Activated T-cell treated with anti-CD3 and anti-CD28 coated beads for 24 hours (primary cell): ENCODE measurements around the gene SH3BGR.
"Not testable (repeated sequence)": the region's sequence is repeated elsewhere in the genome, so short reads cannot be mapped to it uniquely, and the experiment has no call there.

Experiments used
- DNase-seq: peaks from one replicate; pipeline ENCODE4 v3.0.0-alpha.2; 2020; ENCODE audit warnings: low read depth

Gene SH3BGR

DNA sequence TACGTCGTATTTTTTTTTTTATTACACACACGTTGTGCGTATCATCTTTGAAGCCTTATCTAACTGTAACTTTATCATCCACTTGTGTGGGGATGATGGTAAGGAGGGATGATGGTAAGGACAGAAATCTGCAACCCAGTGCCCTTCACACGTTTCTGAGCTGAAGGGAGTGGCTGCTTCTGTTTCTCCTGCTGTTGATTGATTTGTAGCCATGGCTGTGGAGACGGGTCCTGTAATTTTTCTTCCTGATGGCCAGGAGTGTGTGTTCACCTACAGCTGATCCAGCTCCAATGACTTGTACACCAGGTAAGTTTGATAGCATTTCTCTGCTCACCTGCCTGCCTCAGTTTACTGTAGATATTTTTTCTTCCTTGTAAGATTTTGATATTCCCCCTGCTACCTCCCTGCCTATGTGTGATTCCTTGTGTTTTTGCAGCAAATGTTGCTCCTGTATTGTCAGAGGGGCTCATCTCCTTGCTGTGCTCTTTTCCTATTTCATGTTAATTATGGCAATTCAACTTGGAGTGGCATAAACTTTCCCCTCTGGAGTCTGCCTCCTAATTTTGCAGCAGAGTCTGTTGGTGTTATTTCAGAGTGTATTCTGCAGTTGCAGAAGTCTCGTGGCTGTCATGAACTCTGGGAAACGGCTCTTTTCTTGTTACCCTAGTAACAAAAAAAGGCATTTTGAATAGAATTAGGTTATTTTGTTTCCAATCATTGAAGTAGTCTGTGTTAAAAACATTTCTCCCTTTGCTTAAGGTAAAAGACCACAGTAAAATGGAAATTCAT, 64.1 kb downstream of the SH3BGR start:
- no peak for DNase-seq

DNA sequence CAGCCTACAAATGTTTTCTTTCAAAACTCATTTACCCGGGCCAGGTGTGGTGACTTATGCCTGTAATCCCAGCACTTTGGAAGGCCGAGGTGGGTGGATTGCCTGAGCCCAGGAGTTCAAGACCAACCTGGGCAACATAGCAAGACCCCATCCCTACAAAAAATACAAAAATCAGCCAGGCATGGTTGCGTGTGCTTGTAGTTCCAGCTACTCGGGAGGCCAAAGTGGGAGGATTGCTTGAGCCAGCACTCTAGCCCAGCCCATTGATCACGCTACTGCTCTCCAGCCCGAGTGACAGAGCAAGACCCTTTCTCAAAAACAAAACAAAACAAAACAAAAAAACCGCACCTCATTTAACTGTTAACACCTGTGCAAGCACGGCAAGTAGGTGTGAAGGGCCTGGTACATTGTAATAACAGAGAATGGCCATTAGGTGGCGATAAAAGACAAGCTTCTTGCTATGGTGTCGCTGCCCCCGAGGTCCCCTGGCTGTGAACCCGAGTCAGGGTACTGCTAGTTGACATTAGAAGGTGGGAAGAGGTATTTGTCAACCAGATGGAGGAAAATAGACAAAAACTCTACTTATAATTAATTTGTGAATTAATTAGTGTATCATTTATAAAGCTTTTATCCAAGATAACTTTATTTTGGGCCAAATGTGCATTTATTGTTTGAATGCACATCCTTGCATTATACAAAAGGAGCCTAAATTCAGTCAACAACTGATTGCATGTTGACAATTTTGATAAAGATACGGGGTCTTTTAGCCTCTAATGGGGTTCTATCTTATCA, 66.5 kb downstream of the SH3BGR start:
- DNase-seq, result peak; percentile 28

- no peak for DNase-seq
These were observed 67.1 kb downstream of the SH3BGR start for GRCh38 chr21:39518847-39519210.

DNA sequence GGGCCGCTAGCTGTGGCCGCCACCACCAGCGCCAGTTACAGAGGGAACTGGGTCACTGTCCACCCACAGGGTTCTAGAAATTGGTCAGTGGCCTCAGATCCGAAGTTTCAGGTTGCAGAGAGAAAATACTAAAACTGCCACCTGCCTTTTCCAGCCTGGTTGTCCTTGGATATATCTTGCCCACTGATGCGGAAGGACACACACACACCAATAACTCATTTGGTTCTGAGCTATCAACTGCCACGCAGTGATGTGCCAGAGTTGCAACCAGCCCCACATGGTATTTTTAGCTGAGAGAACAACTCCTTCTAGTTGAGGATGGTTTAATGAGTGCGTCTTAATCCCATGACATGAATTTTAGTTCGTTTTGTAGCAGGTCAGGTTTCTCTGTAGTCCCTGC, 68.1 kb downstream of the SH3BGR start:
- DNase-seq, result no peak

- DNase-seq, result no peak
These were observed 71.6 kb downstream of the SH3BGR start for GRCh38 chr21:39523399-39523798.

GRCh38 chr21:39523915-39524314, 72.1 kb downstream of the SH3BGR start:
- no peak for DNase-seq

GRCh38 chr21:39525129-39525528, 73.4 kb downstream of the SH3BGR start:
- no peak for DNase-seq

DNA sequence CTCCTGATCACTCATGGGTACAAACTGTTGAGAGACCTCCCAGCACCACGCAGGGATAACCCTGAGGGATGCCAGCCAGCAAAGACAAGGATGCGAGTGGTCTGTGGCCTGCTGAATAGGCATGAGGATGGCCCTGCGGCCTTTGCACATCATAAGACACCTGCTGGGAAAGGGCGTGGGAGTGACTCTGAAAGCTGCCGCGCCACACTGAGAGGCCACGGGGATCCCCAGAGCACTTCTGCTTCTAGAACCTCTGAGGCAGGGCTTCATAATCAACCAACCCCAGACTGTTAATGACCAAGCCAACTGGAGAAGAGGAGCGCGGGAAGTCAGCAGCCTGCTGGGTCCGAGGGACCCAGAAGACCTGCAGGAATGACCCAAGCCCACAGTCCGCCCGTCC, 73.8 kb downstream of the SH3BGR start:
- DNase-seq, result no peak

DNA sequence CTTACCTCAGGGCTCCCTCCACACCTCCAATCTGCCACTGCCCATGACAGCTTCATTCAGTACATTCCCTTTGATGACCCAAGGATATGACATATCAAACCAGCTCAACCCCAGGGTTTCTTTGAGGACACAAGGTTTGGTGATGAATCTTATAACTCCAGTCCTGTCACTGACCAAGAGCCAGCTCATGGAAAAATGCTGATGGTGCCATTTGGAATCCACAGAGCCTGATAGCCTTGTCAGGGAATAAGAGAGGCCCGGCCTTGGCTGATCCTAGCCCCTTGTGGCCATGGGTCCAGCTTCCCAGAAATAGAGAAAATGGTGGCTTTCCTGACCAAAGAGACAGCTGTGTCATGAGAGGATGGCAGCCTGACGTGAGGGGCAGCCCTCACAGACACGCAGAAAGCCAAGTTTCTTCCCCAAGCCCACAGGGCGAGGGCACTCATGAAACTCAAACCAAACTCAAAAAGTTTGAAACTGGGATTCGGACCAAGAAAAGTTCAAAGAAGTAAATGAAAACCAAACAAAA, 75.4 kb downstream of the SH3BGR start:
- no peak for DNase-seq

GRCh38 chr21:39527664-39528381, 76.1 kb downstream of the SH3BGR start:
- no peak for DNase-seq

GRCh38 chr21:39529026-39529425, 77.3 kb downstream of the SH3BGR start:
- no peak for DNase-seq

DNA sequence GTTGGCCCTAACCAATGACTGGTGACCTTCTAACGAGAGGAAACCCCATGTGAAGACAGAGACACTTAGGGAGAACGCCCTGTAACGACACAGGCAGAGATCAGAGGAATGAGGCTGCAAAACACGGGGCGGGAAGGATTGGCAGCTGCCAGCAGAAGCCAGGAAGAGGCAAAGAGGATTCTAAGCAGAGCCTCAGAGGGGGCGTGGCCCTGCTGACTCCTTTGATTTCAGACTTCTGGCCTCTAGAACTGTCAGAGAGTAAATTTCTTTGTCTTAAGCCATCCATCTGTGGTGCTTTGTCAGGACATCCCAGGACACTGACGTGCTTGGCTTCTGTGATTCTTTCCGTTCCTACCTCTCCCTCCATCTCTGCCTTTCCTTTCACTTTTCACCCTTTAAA, 79.3 kb downstream of the SH3BGR start:
- no peak for DNase-seq

DNA sequence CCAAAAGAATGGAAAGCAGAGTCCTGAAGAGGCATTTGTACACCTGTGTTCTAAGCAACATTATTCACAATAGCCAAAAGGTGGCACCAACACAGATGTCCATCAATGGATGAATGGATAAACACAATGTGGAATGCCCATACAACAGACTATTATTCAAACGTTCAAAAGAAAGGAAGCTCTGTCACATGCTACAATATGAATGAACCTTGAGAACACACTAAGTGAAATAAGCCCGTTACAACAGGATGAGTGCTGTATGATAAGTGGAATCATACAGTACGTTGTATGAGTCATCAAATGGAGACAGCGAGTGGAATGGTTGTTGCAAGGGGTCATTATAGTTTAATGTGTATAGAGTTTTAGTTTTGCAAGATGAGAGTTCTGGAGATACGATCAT, 80.1 kb downstream of the SH3BGR start:
- no peak for DNase-seq

DNA sequence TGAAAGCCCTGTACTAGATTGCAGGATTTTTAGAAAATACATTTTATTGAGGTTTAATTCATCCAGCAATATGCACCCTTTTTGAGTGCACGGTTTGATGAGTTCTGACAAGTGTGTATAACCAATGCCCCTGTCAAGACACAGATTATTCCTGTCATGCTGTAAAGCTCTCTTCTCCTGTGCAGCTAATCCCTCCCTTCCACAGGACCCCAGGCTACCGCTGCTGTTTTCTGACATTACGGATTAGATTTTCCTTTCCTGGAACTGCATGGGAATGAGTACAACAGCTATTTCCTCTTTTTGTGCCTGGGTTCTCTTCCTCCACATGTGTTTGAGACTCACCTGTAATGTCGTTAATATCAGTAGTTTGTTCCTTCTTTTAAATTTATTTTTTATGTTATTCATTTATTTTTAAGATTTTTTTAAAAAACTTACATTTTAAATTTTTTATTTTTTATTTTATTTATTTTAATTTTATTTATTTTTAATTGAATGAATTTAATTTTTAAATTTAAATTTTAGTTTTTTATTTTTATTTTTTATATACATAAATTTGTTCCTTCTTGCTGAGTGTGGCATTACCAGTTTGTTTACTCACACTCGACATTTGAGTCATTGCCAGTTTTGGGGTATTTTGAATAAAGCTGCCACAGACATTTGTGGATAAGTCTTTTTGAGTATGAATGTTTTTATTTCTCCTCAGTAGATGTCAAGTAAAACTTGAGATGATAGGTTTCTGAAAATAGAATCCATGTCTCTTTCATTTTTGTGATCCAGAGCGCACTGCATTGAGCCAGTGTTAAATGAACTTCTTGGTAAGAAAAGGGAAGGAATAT, 82.0 kb downstream of the SH3BGR start:
- no peak for DNase-seq

DNA sequence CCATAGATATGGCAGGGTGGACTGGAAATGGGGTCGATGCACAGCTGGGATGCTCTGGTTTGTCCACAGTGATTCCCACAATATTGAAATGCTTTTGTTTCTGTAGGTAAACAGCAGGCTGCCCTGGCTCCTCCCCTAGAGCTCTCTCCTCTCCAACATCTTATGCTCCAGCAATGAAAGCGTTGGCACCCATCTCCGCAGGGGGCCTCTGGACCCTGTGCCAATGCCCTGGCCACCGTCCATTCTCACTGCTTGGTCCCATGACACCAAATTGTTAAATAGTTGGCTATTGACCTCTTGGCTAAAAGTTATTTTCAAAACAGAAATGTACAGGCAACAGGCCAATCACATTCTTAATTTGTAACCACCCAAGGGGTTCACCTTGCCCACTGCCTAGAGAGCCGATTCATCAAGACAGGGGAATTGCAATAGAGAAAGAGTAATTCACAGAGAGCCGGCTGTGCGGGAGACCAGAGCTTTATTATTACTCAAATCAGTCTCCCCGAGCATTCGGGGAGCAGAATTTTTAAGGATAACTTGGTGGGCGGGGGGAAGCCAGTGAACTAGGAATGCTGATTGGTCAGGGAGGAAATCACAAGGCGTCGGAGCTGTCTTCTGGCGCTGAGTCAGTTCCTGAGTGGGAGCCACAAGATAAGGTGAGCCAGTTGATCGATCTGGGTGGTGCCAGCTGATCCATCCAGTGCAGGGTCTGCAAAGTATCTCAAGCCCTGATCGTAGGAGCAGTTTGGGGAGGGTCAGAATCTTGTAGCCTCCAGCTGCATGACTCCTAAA, 84.1 kb downstream of the SH3BGR start:
- DNase-seq, result no peak

DNA sequence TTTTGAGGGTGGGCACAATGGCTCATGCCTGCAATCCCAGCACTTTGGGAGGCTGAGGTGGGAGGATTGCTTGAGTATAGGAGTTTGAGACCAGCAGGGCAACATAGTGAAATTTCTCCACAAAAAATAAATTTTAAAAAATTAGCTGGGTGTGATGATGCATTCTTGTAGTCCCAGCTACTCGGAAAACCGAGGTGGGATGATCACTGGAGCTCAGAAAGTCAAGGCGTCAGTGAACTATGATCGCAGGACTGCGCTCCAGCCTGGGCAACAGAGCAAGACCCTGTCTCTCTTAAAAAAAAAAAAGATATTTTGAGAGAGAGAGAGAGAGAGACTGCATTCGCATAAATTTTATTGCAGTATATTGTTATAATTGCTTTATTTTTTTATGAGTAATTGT, 85.1 kb downstream of the SH3BGR start:
- no peak for DNase-seq

- DNase-seq, result no peak
These were observed 85.8 kb downstream of the SH3BGR start for GRCh38 chr21:39537571-39537970.

DNA sequence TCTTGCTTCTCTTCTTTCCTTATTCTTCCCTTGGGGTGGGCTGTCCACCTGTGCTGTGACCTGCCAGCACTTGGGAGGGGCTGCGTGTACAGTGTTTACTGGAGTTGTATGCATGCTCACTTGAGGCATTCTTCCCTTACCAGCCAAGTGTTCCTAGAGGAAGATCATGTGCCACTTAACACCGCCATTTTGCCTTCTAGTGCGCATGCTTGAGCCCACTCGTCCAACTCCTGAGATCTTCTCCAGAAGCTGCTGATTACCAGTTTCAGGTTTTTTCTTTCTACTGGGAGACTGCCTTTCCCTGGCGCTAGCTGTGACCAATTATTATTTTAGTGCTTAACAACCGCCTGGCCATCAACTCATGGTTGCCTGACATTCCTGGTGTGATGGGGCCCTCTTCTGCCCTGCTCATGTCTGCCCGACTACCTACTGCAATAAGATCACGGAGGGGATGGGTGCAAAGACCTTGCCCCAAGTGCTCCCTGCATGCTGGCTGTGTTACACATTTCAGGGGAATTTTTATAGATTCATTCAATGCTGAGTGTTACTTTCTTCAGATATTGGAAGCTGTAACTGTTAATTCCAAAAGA, 86.8 kb downstream of the SH3BGR start:
- no peak for DNase-seq

DNA sequence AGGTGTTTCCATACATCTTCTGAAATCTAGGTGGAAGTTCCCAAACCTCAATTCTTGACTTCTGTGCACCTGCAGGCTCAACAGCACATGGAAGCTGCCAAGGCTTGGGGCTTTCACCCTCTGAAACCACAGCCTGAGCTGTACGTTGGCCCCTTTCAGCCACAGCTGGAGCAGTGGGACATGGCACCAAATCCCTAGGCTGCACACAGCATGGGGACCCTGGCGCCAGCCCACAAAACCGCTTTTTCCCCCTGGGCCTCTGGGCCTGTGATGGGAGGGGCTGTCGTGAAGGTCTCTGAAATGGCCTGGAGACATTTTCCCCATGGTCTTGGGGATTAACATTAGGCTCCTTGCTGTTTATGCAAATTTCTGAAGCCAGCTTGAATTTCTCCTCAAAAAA, 88.6 kb downstream of the SH3BGR start:
- DNase-seq, result not testable (repeated sequence)

- DNase-seq, result no peak
These were observed 91.0 kb downstream of the SH3BGR start for GRCh38 chr21:39542736-39543135.

DNA sequence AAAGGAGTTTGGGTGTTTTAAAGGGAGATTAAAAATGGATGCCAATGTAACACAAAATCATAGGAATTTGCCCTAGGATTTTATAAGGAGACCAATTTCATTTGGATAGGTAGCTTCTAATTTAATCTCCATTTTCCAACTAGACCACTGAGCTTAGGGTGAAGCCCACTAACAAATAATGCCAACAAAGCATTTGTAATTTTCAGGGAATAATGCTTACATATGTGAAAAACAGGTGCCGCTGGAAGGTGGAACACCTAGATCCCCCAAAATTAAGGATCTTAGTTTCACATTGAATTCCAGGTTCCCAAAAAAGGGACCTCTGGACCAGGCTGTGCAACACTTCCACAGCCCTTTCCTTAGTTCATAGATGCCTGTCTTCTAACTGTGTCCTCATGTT, 94.8 kb downstream of the SH3BGR start:
- no peak for DNase-seq
